Activated CD8-positive, alpha-beta memory T cell treated with anti-CD3 and anti-CD28 coated beads for 36 hours (primary cell): ENCODE measurements around the gene ALS2CL. TPM values are rescaled to one million over a fixed set of nuclear protein-coding genes. Genes with fewer than 3 reads are reported as not detected.
"Not testable (repeated sequence)": the region's sequence is repeated elsewhere in the genome, so short reads cannot be mapped to it uniquely, and the experiment has no call there.

ENCODE experiments used
- CTCF ChIA-PET: fragments of 350-600 bp; sonication (Branson Sonifier 250); formaldehyde crosslinking; loops from one replicate; lab custom pipeline; 2021; ENCODE audit warnings: antibody characterized with exemption; lab: Charles Lee
- POLR2A ChIA-PET: fragments of 350-600 bp; sonication (Branson Sonifier 250); formaldehyde crosslinking; loops from one replicate; lab custom pipeline; 2021; ENCODE audit warnings: antibody characterized with exemption; lab: Charles Lee
- total RNA-seq, 2 experiments: library from RNA; stranded (reverse); gene quantifications; one replicate each; pipeline ENCODE4 v1.2.3, GENCODE V29; 2021

The ALS2CL gene, protein sequence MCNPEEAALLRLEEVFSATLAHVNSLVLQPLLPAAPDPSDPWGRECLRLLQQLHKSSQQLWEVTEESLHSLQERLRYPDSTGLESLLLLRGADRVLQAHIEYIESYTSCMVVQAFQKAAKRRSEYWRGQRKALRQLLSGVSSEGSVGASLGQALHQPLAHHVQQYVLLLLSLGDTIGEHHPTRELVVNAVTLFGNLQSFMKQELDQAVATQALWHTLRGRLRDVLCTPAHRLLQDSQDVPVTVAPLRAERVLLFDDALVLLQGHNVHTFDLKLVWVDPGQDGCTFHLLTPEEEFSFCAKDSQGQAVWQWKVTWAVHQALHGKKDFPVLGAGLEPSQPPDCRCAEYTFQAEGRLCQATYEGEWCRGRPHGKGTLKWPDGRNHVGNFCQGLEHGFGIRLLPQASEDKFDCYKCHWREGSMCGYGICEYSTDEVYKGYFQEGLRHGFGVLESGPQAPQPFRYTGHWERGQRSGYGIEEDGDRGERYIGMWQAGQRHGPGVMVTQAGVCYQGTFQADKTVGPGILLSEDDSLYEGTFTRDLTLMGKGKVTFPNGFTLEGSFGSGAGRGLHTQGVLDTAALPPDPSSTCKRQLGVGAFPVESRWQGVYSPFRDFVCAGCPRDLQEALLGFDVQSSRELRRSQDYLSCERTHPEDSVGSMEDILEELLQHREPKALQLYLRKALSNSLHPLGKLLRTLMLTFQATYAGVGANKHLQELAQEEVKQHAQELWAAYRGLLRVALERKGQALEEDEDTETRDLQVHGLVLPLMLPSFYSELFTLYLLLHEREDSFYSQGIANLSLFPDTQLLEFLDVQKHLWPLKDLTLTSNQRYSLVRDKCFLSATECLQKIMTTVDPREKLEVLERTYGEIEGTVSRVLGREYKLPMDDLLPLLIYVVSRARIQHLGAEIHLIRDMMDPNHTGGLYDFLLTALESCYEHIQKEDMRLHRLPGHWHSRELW
- total RNA-seq, result under 1 TPM; 0.69 to 0.82 TPM

DNA sequence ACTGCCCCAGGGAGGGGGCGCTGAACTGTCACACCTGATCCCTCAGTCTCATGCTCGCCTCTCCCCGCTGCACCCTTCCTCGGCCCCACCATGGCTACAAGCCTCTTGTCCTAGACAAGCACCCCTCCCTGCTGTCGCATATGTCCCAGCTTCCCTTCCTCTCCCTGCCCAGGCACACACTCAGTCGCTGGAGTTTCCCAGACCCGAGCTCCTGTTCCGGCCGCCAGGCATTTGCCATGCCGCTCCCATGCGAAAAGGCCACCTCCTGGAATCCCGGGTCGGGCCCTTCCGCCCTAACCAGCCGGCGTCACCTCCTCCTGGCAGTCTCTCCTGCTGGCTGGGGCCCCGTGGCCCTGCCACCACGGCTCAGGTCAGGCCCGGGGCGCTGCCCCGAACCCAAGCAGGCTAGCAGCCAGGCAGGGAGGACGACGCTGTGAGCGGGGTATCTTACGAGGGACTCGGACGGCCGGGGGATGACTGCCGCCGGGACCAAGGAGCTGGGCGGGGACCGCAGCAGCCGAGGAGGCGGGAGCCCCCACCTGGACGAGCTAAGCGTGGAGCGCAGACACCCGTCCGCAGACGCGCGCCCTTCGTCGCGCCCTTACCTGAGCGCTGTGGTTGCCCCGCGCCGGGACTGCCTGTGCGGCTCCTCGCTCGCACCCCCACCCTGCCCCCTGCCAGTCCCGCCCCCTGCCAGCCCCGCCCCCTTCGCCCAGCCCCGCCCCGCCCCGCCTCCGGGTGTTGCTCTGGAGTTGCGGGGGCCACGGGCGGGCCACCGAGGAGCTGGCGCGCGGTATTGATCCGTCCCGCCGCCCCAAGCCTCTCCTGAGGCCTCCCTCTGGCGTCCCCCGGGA lies at the start of gene ALS2CL:
Gene ALS2CL, minus strand, starts transcription at position 642 of the 854 bp plus-strand sequence. CDS start 4,239 bp downstream, outside the sequence.
- ChIA-PET POLR2A (interaction anchor here (1.2 kb wide), 1 partner anchor 17 kb away, joined by 3 read pairs; no protein-coding TSS in a partner anchor), CTCF (interaction anchor here (0.7 to 1.2 kb wide), 3 partner anchors 12 to 137 kb away, joined by 3 to 5 read pairs (median 3); no protein-coding TSS in a partner anchor)

DNA sequence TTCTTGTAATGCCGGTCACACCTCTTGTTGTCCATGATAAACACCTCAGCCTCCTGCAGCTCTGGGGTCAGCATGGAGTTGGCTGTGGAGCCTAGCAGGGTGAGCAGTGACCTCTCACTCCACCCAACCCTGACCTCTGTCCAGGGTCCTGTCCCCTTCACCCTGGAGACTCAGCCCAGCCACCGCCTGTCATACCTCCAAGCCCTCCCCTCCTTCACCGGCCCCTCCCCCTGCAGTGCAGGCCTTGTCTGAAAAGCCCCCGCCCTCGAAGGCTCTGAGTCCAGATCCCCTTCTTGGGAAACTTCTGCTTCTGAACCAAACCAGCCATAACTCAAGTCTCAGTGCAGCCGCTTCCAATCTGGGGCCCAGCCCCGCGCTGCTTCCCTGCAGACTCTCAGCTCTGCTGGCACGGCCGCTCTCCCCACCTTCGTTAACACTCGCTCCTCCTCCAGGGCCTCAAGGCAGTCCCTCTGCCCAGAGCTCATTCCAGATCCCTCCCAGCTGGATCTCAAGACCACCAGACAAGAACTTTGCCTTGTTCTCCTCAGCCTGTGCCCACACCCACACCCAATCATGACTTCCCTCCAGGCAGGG lies 49.6 kb upstream of the ALS2CL start:
- ChIA-PET CTCF (no interaction called here), POLR2A (no interaction called here)

DNA sequence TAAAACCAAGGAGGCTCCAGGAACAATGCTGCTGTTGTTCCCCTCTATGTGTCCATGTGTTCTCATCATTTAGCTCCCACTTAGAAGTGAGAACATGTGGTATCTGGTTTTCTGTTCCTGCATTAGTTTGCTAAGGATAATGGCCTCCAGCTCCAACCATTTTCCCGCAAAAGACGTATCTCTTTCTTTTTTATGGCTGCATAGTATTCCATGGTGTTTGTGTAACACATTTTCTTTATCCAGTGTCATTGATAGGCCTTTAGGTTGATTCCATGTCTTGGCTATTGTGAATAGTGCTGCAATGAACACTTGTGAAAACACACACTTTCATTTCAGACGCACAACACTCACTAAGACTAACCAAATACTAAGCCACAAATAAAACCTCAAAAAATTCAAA lies 46.1 kb upstream of the ALS2CL start:
- CTCF ChIA-PET, POLR2A ChIA-PET: not testable (repeated sequence)

DNA sequence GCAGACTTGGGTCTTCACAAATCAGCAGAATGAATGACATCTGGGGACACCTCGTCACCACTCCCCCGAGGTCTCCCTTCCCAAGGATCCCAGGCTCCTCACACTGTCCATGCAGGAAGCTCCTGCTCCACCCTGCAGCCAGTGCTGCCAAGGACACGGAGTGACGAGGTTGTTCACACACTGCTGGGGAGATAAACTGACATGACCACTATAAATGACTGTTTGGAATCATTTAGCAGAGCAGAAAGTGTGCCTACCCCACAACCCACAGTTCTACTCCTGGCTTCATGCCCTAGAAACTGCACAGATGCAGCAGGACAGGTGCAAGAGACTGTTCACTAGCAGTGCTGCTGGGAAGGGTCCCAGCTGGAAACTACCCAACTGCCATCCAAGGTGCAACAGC lies 43.9 kb upstream of the ALS2CL start:
- ChIA-PET CTCF (no interaction called here), POLR2A (no interaction called here)

DNA sequence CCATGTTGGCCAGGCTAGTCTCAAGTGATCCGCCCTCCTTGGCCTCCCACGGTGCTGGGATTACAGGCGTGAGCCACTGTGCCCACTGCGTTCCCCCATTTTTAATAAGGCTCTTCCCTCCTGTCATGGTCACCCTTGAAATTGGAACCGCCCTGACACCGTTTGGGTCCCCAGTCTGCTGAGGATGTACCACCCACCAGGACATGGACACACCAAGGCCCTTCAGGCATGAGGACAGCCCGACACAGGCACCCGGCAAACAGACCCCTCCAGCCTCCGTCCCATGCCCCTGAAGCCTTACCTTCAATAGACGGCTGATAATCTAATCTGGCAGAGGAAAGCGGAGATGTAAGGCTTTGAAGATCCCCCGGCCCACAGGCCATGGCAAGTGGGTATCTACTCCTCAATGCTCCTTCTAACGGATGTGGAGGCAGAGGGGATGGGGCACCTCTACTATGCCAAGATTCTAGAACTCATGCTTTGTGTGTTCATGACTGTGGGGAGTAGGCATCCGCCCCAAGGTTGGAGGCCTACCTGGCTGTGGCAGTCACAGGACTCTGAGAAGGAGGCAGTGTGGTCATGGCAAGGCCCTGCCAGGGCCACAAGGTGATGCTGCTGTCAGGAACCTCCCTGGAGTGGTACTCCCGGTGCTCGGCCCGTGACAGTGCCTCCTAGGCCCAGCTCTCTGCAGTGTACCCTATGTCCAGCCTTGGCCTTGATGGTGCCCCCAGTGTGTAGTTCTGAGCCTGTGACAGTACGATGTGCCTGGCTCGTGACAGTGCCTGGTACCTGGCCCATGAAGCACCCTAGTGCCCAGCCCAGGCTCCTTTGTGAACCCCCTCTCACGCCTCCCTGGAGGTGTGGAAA lies 42.8 kb upstream of the ALS2CL start:
- POLR2A ChIA-PET, result interaction anchor here (0.6 kb wide), 1 partner anchor 279 kb away, joined by 3 read pairs; no protein-coding TSS in a partner anchor
- CTCF ChIA-PET, result interaction anchor here (0.6 kb wide), 3 partner anchors 88 to 540 kb away, joined by 3 to 4 read pairs (median 4); no protein-coding TSS in a partner anchor

DNA sequence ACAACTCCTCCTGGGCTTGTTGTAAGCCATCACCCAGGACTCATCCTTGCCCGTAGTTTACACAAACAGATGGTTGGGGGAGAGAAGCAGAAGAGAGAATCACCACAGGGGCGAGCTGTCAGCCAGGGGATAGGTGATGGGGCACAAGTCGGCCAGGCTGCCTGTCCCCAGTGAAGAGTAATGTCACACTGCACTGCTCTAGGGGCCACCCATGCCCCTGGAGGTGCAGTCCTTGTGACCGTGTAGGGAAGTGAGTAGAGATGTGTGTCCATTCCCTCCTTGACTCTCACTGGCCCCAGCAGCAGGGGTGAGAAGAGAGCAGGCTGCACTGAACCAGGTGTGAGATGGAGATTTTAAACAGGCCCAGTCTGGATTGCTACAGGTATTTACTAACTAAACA lies 41.3 kb upstream of the ALS2CL start:
- CTCF ChIA-PET, result no interaction called here

DNA sequence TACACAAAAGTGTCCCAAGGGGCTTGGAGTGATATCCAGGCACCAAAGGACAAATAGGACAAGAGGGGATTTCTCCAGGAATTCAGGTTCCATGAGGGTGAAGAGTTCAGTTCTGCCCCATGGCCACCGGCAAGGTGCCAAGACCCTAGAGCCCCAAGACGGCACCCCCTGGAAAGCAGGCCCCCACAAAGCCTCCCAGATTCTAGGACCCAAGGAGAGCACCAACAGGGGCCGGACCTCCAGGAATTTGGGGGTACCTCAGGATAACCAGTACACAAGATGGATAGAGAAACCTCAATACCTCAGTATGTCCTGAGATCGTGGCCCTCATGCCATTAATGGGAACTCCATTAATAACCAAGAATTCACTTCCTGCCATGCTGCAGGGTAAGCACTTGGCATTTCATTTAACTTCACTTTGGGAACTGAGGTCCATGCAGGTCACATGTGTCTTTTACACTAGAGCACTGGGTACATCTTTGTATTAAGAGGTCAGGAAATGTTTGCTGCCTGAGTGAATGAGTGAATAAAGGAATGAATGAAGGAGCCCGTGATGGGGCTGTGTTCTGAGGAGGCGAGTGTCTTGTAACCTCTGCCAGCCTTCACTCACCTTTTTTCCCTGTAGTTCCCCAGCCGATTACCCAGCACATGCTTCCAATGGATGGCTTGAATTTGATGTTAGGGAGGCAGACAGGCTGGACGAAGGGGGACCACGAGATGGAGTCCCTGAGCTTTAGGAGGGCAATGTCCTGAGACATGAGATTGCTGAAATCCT lies 39.7 kb upstream of the ALS2CL start:
- POLR2A ChIA-PET, result no interaction called here
- CTCF ChIA-PET, result no interaction called here

More for the DNA sequence above, 41.3 kb upstream of the ALS2CL start:
- POLR2A ChIA-PET, result no interaction called here

DNA sequence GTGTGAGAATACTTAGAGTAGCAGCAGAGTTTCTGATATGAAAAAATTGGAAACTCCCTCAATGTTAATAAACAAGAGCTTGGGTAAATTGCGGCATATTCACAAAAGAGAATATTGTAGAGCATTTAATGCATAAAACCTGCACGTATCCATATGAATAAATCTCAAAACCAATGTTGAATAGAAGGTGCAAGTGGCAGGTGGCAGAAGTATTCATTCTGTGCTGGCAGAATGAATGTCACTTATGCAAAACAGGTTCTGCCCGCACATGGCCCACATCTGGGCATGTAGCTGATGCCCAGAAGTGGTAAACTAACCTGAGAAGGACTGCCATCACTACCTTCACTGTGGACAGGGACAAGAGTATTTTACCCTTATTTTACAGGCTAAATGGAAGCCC lies 38.3 kb upstream of the ALS2CL start:
- ChIA-PET CTCF (no interaction called here), POLR2A (no interaction called here)

DNA sequence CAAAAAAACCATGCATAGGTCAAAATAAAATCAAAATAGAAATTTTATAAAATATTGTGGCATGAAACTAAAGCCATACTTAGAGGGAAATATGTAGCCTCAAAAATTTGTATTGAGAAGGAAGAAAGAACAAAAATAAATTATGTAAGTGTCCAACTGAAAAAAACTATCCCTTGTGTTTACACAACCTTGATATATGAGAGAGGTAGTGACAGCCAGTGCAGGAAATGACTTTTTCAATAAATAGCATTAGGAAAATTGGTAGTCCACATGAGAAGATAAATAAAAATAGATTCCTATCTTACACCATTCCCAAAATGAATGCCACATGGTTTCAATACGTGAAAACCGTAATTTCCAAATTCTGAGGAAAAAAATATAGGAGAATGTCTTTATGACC lies 37.3 kb upstream of the ALS2CL start:
- POLR2A ChIA-PET, result no interaction called here
- CTCF ChIA-PET, result no interaction called here

DNA sequence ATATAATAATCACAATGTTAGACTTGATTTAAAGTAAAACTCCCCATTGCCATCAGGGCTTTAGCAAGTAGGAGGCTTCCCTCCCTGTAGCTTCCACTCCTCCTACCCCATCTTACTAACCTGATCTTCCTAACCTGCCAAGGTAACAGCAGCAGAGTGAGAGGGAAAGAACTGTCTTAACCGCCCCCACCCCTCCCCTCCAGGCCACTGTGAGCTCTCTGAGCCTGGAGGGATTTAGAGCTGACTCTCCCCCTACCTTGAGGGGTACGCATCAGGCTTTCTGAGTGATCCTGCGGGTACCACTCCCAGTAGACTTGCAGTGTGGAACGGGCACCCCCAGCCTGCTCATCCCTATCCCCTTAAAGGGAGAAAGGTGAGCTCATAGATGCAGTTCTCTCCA lies 35.6 kb upstream of the ALS2CL start:
- CTCF ChIA-PET, result no interaction called here
- POLR2A ChIA-PET, result no interaction called here

DNA sequence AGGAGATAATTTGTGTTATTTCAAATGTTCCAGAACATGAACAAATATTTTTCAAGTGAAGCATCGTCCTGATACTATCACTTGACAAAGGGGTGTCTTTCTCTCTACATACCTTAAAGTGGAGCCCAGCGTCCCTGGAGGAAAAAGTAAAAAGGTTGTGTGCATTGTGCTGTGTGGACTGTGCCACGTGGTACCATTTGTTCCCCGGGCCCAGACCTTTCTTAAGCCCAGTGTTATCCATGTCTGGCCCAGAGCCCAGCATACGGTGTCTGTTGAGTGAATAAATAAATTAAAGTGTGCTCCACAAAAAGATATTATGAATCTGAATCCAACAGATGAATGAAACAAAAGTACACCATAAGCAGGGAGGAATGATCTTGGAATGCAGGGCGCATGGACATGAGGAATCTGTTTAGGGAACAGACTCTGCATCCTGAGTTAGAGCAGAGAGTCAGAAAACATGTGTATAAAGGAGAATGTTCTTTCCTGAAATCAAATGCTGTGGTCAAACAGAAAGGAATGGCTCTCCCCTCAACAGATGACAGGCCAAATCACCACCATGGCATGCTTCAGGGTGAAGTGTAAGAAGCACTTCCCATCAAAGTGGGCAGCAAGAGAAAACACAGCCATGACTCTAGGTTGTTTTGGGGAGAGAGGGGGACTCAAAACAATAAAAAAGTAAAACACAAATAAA lies 32.3 kb upstream of the ALS2CL start:
- POLR2A ChIA-PET, result no interaction called here
- CTCF ChIA-PET, result no interaction called here

DNA sequence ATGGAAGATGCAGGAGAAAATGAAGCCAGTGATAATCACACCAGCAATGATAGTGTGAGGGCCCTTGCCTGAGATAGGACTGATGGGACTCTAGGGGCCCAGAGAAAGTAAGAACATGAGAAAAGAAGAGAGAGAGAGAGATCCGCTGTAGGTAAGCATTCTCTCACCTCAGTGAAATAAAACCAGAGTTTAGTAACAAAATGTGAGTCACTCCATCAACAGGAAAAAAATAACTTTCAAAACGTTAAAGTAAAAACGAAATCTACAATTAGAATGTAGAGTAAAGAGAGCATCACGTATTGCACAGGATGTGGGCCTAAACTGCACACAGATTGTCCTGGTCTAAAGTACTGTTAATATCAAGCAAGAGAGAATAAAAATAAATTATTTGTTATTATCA lies 30.9 kb upstream of the ALS2CL start:
- CTCF ChIA-PET, result no interaction called here
- POLR2A ChIA-PET, result interaction anchor here (0.6 kb wide), 1 partner anchor 526 kb away, joined by 3 read pairs; no protein-coding TSS in a partner anchor

DNA sequence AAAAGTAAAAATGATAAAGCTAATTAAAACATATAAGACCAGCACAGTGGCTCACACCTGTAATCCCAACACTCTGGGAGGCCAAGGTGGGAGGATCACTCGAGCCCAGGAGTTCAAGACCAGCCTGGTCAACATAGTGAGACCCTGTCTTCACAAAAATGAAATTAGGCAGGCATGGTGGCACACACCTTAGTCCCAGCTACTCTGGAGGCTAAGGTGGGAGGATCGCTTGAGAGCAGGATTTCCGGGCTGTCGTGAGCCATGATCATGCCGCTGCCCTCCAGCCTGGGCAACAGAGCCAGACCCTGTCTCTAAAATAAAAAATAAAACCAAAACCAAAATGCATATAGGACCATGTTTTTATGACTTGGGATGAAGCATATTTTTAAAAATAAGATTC lies 29.0 kb upstream of the ALS2CL start:
- CTCF ChIA-PET, result no interaction called here
- POLR2A ChIA-PET, result no interaction called here

DNA sequence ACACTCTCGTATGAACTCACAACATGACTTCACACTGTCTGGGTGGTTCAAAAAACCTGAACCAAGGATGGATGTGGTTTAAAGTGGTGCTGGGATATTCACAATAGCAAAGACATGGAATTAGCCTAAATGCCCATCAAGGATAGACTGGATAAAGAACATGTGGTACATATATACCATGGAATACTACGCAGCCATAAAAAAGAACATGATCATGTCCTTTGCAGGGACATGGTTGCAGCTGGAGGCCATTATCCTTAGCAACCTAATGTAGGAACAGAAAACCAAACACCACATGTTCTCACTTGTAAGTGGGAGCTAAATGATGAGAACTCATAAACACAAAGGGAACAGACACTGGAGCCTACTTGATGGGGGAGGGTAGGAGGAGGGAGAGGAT lies 27.5 kb upstream of the ALS2CL start:
- CTCF ChIA-PET, result no interaction called here
- POLR2A ChIA-PET, result no interaction called here

DNA sequence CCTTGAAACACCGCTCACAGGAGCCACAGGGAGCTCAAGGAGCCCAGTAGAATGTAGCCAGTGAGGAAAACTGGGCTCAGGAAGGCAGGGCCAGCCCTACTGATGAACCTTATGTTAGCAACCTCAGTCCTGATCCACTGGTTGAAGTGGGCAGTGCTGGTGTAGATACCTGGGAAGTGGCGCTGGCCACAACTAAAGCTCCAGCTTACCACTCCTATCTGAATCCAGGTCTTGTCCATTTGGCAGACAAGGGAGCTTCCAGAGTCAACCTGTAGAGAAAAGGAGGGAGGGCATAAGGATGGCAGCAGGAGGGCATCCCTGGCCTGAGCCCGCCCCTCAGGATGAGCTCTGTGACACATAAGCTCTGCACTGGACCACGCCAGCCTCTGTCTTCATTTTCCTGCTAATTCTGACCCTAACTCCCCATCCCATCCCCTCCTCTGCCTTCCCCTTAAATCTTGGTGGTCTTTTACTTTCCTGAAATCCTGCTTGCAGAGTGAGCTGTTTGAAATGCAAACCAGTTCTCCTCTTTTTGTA lies 26.3 kb upstream of the ALS2CL start:
- POLR2A ChIA-PET, result interaction anchor here (0.6 kb wide), 1 partner anchor 152 kb away, joined by 3 read pairs; no protein-coding TSS in a partner anchor
- CTCF ChIA-PET, result no interaction called here

DNA sequence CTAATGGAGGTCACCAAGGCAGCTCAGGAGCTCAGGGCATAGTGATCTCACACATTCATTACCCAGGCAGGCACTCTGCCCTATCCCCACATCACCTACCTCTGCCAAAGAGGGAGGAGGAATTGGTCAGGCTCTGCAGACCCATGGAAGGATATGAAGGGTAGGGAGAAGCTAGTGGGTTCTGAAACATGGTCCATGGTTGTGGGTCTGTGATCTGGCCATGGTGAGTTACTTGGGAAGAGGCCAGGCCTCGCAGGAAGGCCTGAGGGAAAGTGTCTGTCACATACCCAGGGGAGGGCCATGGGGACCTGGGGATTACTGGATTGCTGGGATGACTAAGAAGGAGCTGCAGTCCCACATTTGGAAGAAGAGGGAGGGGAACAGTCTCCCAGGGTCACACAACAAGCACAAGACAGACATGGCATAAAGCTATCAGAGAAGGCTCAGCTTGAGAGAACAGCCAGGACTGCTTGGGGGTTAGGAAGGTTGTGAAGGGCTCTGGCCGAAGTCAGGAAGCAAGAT lies 25.6 kb upstream of the ALS2CL start:
- CTCF ChIA-PET, result interaction anchor here (1.0 kb wide), 1 partner anchor 14 kb away, joined by 3 read pairs; no protein-coding TSS in a partner anchor
- POLR2A ChIA-PET, result no interaction called here
